IMR-90 (cell line): Measurements from ENCODE around the gene ZNF385B. TPM values are rescaled to one million over a fixed set of nuclear protein-coding genes. Genes with fewer than 3 reads are reported as not detected.

Experiments used
- ATAC-seq: fragments of 200-7000 bp; cut with Tn5 transposase; 2 replicates; pipeline ENCODE4 v1.9.1; 2020; ENCODE audit warnings: low read depth, mild to moderate bottlenecking, moderate library complexity
- BruUV-seq: library from RNA; stranded (reverse); fragments of 400-500 nt; replicated peaks from 2 replicates; lab custom pipeline; 2021; lab: Mats Ljungman, UMichigan
- CTCF ChIA-PET: fragments of 300-600 bp; formaldehyde crosslinking; extraction: SDS; loops from one replicate; lab custom pipeline; 2021; ENCODE audit warnings: antibody characterized with exemption; lab: Yijun Ruan, JAX
- POLR2A ChIA-PET: fragments of 300-600 bp; sonication (Branson Sonifier 250); formaldehyde crosslinking; loops from one replicate; lab custom pipeline; 2022; ENCODE audit warnings: antibody characterized with exemption; ENCODE audit not compliant: unreplicated experiment; lab: Charles Lee
- DNase-seq: peaks from one replicate; pipeline ENCODE4 v3.0.0; 2013
- H2AFZ ChIP-seq: replicated peaks from 2 replicates; pipeline ENCODE3; 2013; ENCODE audit warnings: low read length, mild to moderate bottlenecking; ENCODE audit not compliant: poor library complexity
- H2AK5ac ChIP-seq: 2 replicates; pipeline ENCODE4 v1.6.1; 2013; ENCODE audit warnings: low read depth, low read length, inconsistent platforms
- H2AK9ac ChIP-seq: replicated peaks from 2 replicates; pipeline ENCODE3; 2013; ENCODE audit warnings: mild to moderate bottlenecking, low read depth, low read length, moderate library complexity; ENCODE audit not compliant: poor library complexity
- H2BK120ac ChIP-seq: 2 replicates; pipeline ENCODE4 v1.6.1; 2013; ENCODE audit warnings: low read depth, low read length, inconsistent platforms
- H2BK15ac ChIP-seq: 3 replicates; pipeline ENCODE4 v1.6.1; 2013; ENCODE audit warnings: low read depth, low read length, inconsistent platforms
- H2BK20ac ChIP-seq: 2 replicates; pipeline ENCODE4 v1.6.1; 2013; ENCODE audit warnings: low read depth, mild to moderate bottlenecking, inconsistent platforms, low read length, moderate library complexity
- H2BK5ac ChIP-seq: 2 replicates; pipeline ENCODE4 v1.6.1; 2013; ENCODE audit warnings: mild to moderate bottlenecking, low read depth, low read length, inconsistent platforms; ENCODE audit not compliant: poor library complexity, severe bottlenecking
- H3K14ac ChIP-seq: replicated peaks from 2 replicates; pipeline ENCODE4 v1.6.1; 2013; ENCODE audit warnings: low read depth, low read length, inconsistent platforms
- H3K18ac ChIP-seq: 2 replicates; pipeline ENCODE4 v1.6.1; 2013; ENCODE audit warnings: low read depth, low read length, control low read depth
- H3K23ac ChIP-seq: 2 replicates; pipeline ENCODE4 v1.6.1; 2013; ENCODE audit warnings: low read depth, low read length, inconsistent platforms
- H3K27ac ChIP-seq: 2 replicates; pipeline ENCODE4 v1.5.1; 2013; ENCODE audit warnings: mild to moderate bottlenecking, control low read depth, low read length; ENCODE audit not compliant: insufficient read depth
- H3K27me3 ChIP-seq: 2 replicates; pipeline ENCODE4 v1.6.1; 2013; ENCODE audit warnings: low read length; ENCODE audit not compliant: control insufficient read depth, insufficient read depth
- H3K36me3 ChIP-seq: 2 replicates; pipeline ENCODE4 v1.6.1; 2013; ENCODE audit warnings: low read length, mixed read lengths; ENCODE audit not compliant: control insufficient read depth, insufficient read depth
- H3K4ac ChIP-seq: 2 replicates; pipeline ENCODE4 v1.6.1; 2013; ENCODE audit warnings: low read depth, low read length, inconsistent platforms
- H3K4me1 ChIP-seq: 2 replicates; pipeline ENCODE4 v1.6.1; 2013; ENCODE audit warnings: low read length, mixed read lengths; ENCODE audit not compliant: control insufficient read depth, insufficient read depth
- H3K4me2 ChIP-seq: 2 replicates; pipeline ENCODE4 v1.6.1; 2013; ENCODE audit warnings: low read depth, mild to moderate bottlenecking, control low read depth, low read length, moderate library complexity
- H3K4me3 ChIP-seq: 2 replicates; pipeline ENCODE4 v1.5.1; 2013; ENCODE audit warnings: low read depth, mild to moderate bottlenecking, control low read depth, low read length, moderate library complexity; ENCODE audit not compliant: insufficient read depth
- H3K56ac ChIP-seq: 2 replicates; pipeline ENCODE4 v1.6.1; 2013; ENCODE audit warnings: low read length, inconsistent platforms; ENCODE audit not compliant: insufficient read depth; ENCODE audit errors: extremely low read depth
- H3K79me1 ChIP-seq, 2 experiments: 2 replicates each; pipeline ENCODE4 v1.6.1; 2013; ENCODE audit warnings: low read length in 2 of 2, inconsistent platforms in 1 of 2, low read depth in 1 of 2
- H3K9ac ChIP-seq: 2 replicates; pipeline ENCODE4 v1.6.1; 2013; ENCODE audit warnings: low read depth, low read length, control low read depth
- H3K9me1 ChIP-seq: 2 replicates; pipeline ENCODE4 v1.6.1; 2013; ENCODE audit warnings: low read length, inconsistent platforms; ENCODE audit not compliant: insufficient read depth
- H3K9me3 ChIP-seq: 2 replicates; pipeline ENCODE4 v1.6.1; 2013; ENCODE audit warnings: low read length; ENCODE audit not compliant: control insufficient read depth, insufficient read depth
- H4K20me1 ChIP-seq: 2 replicates; pipeline ENCODE4 v1.6.1; 2013; ENCODE audit warnings: low read length, inconsistent platforms; ENCODE audit not compliant: insufficient read depth
- H4K5ac ChIP-seq: 2 replicates; pipeline ENCODE4 v1.6.1; 2013; ENCODE audit warnings: mild to moderate bottlenecking, low read depth, low read length, control low read depth
- H4K8ac ChIP-seq, 2 experiments: 2 replicates each; pipeline ENCODE4 v1.6.1; 2013; ENCODE audit warnings: low read depth in 2 of 2, low read length in 2 of 2, control low read depth in 1 of 2, inconsistent platforms in 1 of 2
- H4K91ac ChIP-seq: 2 replicates; pipeline ENCODE4 v1.6.1; 2013; ENCODE audit warnings: low read depth, low read length, inconsistent platforms; ENCODE audit not compliant: insufficient read depth
- CEBPB ChIP-seq: IDR thresholded peaks from 2 replicates; pipeline ENCODE4 v1.6.1; 2012; ENCODE audit warnings: low read depth, low read length, improper control_type of control experiment
- CHD1 ChIP-seq: IDR thresholded peaks from 2 replicates; pipeline ENCODE4 v1.6.1; 2012; ENCODE audit warnings: low read depth, low read length, improper control_type of control experiment
- ELK1 ChIP-seq: fragments of 150-350 bp; IDR thresholded peaks from 2 replicates; pipeline ENCODE4 v1.6.1; 2016; ENCODE audit warnings: low read depth, mild to moderate bottlenecking, low read length, moderate library complexity, borderline replicate concordance
- FOS ChIP-seq: fragments of 150-350 bp; IDR thresholded peaks from 2 replicates; pipeline ENCODE4 v1.6.1; 2016; ENCODE audit warnings: low read depth, low read length
- MAFK ChIP-seq: IDR thresholded peaks from 2 replicates; pipeline ENCODE4 v1.6.1; 2012; ENCODE audit warnings: low read depth, low read length, improper control_type of control experiment
- MAZ ChIP-seq: IDR thresholded peaks from 2 replicates; pipeline ENCODE4 v1.6.1; 2012; ENCODE audit warnings: low read depth, mild to moderate bottlenecking, low read length, improper control_type of control experiment, moderate library complexity, borderline replicate concordance
- MXI1 ChIP-seq: IDR thresholded peaks from 2 replicates; pipeline ENCODE4 v1.6.1; 2012; ENCODE audit warnings: low read depth, mild to moderate bottlenecking, low read length, moderate library complexity, borderline replicate concordance
- NFE2L2 ChIP-seq: fragments of 150-350 bp; IDR thresholded peaks from 2 replicates; pipeline ENCODE4 v1.6.1; 2016; ENCODE audit warnings: low read depth, mild to moderate bottlenecking, low read length
- POLR2A ChIP-seq: IDR thresholded peaks from 2 replicates; pipeline ENCODE4 v1.6.1; 2012; ENCODE audit warnings: mild to moderate bottlenecking, low read depth, low read length
- RAD21 ChIP-seq: IDR thresholded peaks from 2 replicates; pipeline ENCODE4 v1.6.1; 2012; ENCODE audit warnings: low read length, improper control_type of control experiment
- RCOR1 ChIP-seq: IDR thresholded peaks from 2 replicates; pipeline ENCODE4 v1.6.1; 2012; ENCODE audit warnings: mild to moderate bottlenecking, low read length, improper control_type of control experiment; ENCODE audit not compliant: insufficient replicate concordance
- RFX5 ChIP-seq: IDR thresholded peaks from 2 replicates; pipeline ENCODE4 v1.8.0; 2012; ENCODE audit warnings: low read depth, mild to moderate bottlenecking, low read length, moderate library complexity
- SMC3 ChIP-seq: fragments of 150-350 bp; IDR thresholded peaks from 2 replicates; pipeline ENCODE4 v1.6.1; 2016; ENCODE audit warnings: low read depth, mild to moderate bottlenecking, antibody characterized with exemption, low read length, moderate library complexity
- WGBS, 2 experiments: methylation state at CpG; one replicate each; pipeline versions ENCODE4 v1.1.5 to v1.1.7; 2013; ENCODE audit warnings: missing lambda C conversion rate in 2 of 2; ENCODE audit not compliant: insufficient read length in 1 of 2; ENCODE audit errors: extremely low coverage in 2 of 2; 5-methylcytosine and 5-hydroxymethylcytosine counted together
- dilution Hi-C: fragments of 300-500 bp; cut with HindIII; formaldehyde crosslinking; loops from one replicate; pipeline ENCODE4 v1.14.3; 2018; ENCODE audit warnings: low sequenced_read_pairs; ENCODE audit not compliant: unreplicated experiment
- in situ Hi-C: fragments of 300-500 bp; cut with MboI; formaldehyde crosslinking; loops from 3 replicates; pipeline ENCODE4 v1.14.3; 2019; ENCODE audit warnings: low sequenced_read_pairs, inconsistent platforms, mixed read lengths
- intact Hi-C: fragments of 100-400 bp; cut with micrococcal nuclease; formaldehyde crosslinking; loops from 2 replicates; pipeline ENCODE4 v1.10.0; 2022
- polyA plus RNA-seq, 3 experiments: library from polyadenylated mRNA; depleted of rRNA; stranded (reverse); fragments of >200 nt; gene quantifications; 2 replicates each; pipeline ENCODE4 v1.2.3, GENCODE V29; 2012; ENCODE audit warnings: low replicate concordance in 1 of 3
- total RNA-seq: library from RNA; depleted of rRNA; stranded (reverse); fragments of >200 nt; gene quantifications from 2 replicates; pipeline ENCODE4 v1.2.3, GENCODE V29; 2012
- TF ChIP-seq, protein P1 (sequence below): conservative IDR thresholded peaks from 2 replicates; pipeline ENCODE4 v1.5.1; 2012; ENCODE audit warnings: mild to moderate bottlenecking, low read depth, low read length, improper control_type of control experiment

ZNF385B gene
- total and polyA plus RNA-seq, 2 of the 4 experiments (the other 2 are of a cell fraction) = not detected

DNA sequence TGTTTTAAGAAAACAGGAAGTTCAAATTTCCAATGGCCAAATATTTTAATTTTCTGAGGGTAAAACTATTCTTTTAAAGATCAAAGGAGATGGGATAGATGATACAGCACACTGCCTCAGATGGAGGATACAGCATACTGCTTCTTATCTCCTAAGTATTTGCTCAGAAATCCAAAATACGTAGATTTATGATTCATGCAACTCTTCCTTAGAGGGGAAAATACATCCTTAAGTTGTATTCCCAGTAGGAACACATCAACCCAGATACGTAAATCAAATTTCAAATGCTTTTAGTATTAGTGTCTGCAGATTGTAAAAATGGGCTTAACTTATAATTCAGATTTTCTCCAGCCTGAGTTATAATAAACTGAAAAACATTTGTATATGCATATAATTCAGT, 235.2 kb downstream of the ZNF385B start:
- H3K4me1 ChIP-seq = peaks cover 3% of the 10 kb centered on the region; the same call in 1 of the 2 replicates
- no peak overlapping the region for H2BK120ac ChIP-seq
- ChIA-PET CTCF (no interaction called here), POLR2A (no interaction called here)
- H3K79me1 ChIP-seq = no peaks in the 10 kb centered on the region
- H2AFZ ChIP-seq = no peak overlapping the region
- no peak overlapping the region for H3K14ac ChIP-seq
- no peak overlapping the region for H2BK5ac ChIP-seq
- H3K56ac ChIP-seq = no peak overlapping the region
- H3K23ac ChIP-seq = no peak overlapping the region
- dilution Hi-C loops (no loop called here), intact Hi-C loops (no loop called here), in situ Hi-C loops (no loop called here)
- H3K27me3 ChIP-seq = no peaks in the 10 kb centered on the region
- H4K5ac ChIP-seq = no peak overlapping the region
- no peak overlapping the region for H3K4me2 ChIP-seq
- H3K9ac ChIP-seq = no peak overlapping the region
- H3K4me3 ChIP-seq = no peak overlapping the region
- no CpG with 5 or more reads among the region's 2 CpGs for WGBS, 2 experiments
- H3K36me3 ChIP-seq = no peaks in the 10 kb centered on the region
- DNase-seq = no peak
- H4K8ac ChIP-seq = no peak overlapping the region
- no peaks in the 10 kb centered on the region for H3K9me1 ChIP-seq
- TF ChIP-seq RCOR1 = no peak
- no peak for TF ChIP-seq FOS
- no peak for TF ChIP-seq MAFK
- no peak for TF ChIP-seq RAD21
- TF ChIP-seq SMC3 = no peak
- no peak for TF ChIP-seq RFX5
- TF ChIP-seq, protein P1, sequence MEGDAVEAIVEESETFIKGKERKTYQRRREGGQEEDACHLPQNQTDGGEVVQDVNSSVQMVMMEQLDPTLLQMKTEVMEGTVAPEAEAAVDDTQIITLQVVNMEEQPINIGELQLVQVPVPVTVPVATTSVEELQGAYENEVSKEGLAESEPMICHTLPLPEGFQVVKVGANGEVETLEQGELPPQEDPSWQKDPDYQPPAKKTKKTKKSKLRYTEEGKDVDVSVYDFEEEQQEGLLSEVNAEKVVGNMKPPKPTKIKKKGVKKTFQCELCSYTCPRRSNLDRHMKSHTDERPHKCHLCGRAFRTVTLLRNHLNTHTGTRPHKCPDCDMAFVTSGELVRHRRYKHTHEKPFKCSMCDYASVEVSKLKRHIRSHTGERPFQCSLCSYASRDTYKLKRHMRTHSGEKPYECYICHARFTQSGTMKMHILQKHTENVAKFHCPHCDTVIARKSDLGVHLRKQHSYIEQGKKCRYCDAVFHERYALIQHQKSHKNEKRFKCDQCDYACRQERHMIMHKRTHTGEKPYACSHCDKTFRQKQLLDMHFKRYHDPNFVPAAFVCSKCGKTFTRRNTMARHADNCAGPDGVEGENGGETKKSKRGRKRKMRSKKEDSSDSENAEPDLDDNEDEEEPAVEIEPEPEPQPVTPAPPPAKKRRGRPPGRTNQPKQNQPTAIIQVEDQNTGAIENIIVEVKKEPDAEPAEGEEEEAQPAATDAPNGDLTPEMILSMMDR = no peak
- TF ChIP-seq NFE2L2 = no peak
- no peak for TF ChIP-seq MAZ
- TF ChIP-seq MXI1 = no peak
- TF ChIP-seq CHD1 = no peak
- TF ChIP-seq POLR2A = no peak
- TF ChIP-seq CEBPB = no peak
- TF ChIP-seq ELK1 = no peak
- no peak overlapping the region for H4K91ac ChIP-seq
- BruUV-seq = no TSS peak
- H3K9me3 ChIP-seq = no peaks in the 10 kb centered on the region
- no peak for ATAC-seq
- no peaks in the 10 kb centered on the region for H4K20me1 ChIP-seq
- no peak overlapping the region for H3K27ac ChIP-seq
- H2AK9ac ChIP-seq = no peak overlapping the region
- H3K4ac ChIP-seq = no peak overlapping the region
- H3K18ac ChIP-seq = no peak overlapping the region
- H2BK15ac ChIP-seq = no peak overlapping the region
- H2BK20ac ChIP-seq = no peak overlapping the region
- no peak overlapping the region for H2AK5ac ChIP-seq
